BE2C (cell line): ENCODE results near the gene SYAP1.
"Not testable (repeated sequence)": the region's sequence is repeated elsewhere in the genome, so short reads cannot be mapped to it uniquely, and the experiment has no call there.

ENCODE experiments used
- DNase-seq: peaks from one replicate; pipeline ENCODE4 v3.0.0-alpha.2; 2020
- H3K27me3 ChIP-seq: fragments of 250-450 bp; sonication (Bioruptor Pico); 2 replicates; pipeline ENCODE4 v1.5.1; 2020; ENCODE audit warnings: mild to moderate bottlenecking
- H3K36me3 ChIP-seq: fragments of 250-450 bp; sonication (Bioruptor Pico); 2 replicates; pipeline ENCODE4 v1.5.1; 2020; ENCODE audit warnings: mild to moderate bottlenecking
- H3K4me1 ChIP-seq: fragments of 250-450 bp; sonication (Bioruptor Pico); 2 replicates; pipeline ENCODE4 v1.5.1; 2020
- H3K4me3 ChIP-seq: 2 replicates; pipeline ENCODE4 v1.5.1; 2011; ENCODE audit warnings: low read depth, low read length
- H3K9me3 ChIP-seq: fragments of 250-450 bp; sonication (Bioruptor Pico); 2 replicates; pipeline ENCODE4 v1.5.1; 2020
- TF ChIP-seq, protein P1 (sequence below): IDR thresholded peaks from 2 replicates; pipeline ENCODE4 v1.5.1; 2012; ENCODE audit warnings: mild to moderate bottlenecking, low read depth, low read length

The SYAP1 gene

DNA sequence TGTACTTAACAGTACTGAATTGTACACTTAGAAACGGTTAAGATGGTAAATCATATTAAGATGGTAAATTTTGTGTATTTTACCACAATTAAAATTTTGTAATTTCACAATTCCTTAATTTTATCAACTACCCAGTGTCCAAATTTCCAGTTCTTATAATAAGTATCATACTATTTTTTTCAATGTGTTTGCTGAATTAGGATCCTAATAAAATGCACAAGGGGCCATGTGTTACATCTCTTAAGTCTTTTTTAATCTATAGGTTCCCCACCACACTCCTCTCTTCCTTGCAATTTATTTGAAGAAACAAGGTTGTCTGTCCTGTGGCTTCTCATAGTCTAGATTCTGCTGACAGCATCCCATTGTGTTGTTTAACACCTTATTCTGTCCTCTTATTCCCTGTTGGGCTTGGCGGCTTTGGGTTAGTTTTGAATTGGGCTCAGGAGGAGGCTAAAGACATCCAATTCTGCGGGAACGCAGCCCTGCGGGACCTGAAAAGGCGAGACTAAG is 533 bp upstream of the SYAP1 start:
- Histone ChIP-seq H3K4me1 (no peaks in the 10 kb centered on the region), H3K36me3 (no peaks in the 10 kb centered on the region), H3K27me3 (no peaks in the 10 kb centered on the region), H3K9me3 (no peaks in the 10 kb centered on the region), H3K4me3 (peak overlapping the region; percentile 81)
- no peak for DNase-seq
- TF ChIP-seq, protein P1, sequence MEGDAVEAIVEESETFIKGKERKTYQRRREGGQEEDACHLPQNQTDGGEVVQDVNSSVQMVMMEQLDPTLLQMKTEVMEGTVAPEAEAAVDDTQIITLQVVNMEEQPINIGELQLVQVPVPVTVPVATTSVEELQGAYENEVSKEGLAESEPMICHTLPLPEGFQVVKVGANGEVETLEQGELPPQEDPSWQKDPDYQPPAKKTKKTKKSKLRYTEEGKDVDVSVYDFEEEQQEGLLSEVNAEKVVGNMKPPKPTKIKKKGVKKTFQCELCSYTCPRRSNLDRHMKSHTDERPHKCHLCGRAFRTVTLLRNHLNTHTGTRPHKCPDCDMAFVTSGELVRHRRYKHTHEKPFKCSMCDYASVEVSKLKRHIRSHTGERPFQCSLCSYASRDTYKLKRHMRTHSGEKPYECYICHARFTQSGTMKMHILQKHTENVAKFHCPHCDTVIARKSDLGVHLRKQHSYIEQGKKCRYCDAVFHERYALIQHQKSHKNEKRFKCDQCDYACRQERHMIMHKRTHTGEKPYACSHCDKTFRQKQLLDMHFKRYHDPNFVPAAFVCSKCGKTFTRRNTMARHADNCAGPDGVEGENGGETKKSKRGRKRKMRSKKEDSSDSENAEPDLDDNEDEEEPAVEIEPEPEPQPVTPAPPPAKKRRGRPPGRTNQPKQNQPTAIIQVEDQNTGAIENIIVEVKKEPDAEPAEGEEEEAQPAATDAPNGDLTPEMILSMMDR = no peak

DNA sequence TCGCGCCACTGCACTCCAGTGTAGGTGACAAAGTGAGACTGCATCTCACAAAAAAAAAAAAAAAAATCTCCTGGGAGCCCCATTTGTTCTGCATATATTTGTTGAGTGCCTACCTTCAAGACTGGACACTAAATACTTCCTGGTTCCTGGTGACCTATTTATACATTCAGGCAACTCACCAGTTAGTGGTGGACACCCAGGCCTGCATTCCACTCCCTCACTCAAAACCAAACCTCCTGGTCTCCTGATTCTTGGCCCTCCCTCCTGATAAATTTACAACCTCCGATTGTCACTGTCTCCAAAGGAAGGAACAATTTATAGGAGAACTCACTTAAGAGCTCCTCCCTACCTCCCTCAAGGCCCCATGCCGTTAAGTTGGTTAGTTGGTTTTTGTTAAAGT is 3.1 kb downstream of the SYAP1 start:
- TF ChIP-seq, protein P1 = no peak
- H3K9me3 ChIP-seq = no peaks in the 10 kb centered on the region
- no peak overlapping the region for H3K4me3 ChIP-seq
- DNase-seq = no peak
- no peaks in the 10 kb centered on the region for H3K36me3 ChIP-seq
- no peaks in the 10 kb centered on the region for H3K27me3 ChIP-seq
- H3K4me1 ChIP-seq = no peaks in the 10 kb centered on the region

DNA sequence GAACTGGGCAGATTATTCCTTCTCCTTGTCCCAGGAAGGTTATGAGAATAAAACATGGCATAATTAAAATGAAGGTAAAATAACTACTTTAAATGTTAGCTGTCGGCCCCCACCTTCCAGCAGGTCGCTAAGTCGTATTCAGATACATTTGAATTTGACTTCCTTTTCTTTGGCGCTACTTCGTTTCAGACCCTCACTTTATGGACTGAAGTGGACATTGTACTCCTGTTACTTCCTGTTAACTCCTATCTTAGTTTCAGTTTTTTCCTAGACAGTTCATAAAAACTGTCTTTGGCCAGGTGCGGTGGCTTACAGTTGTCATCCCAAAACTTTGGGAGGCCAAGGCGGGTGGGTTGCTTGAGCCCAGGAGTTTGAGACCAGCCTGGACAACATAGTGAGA is 5.7 kb downstream of the SYAP1 start:
- no peaks in the 10 kb centered on the region for H3K27me3 ChIP-seq
- no peaks in the 10 kb centered on the region for H3K4me1 ChIP-seq
- no peaks in the 10 kb centered on the region for H3K9me3 ChIP-seq
- H3K36me3 ChIP-seq = no peaks in the 10 kb centered on the region
- no peak for DNase-seq
- H3K4me3 ChIP-seq = no peak overlapping the region
- TF ChIP-seq, protein P1 = no peak

DNA sequence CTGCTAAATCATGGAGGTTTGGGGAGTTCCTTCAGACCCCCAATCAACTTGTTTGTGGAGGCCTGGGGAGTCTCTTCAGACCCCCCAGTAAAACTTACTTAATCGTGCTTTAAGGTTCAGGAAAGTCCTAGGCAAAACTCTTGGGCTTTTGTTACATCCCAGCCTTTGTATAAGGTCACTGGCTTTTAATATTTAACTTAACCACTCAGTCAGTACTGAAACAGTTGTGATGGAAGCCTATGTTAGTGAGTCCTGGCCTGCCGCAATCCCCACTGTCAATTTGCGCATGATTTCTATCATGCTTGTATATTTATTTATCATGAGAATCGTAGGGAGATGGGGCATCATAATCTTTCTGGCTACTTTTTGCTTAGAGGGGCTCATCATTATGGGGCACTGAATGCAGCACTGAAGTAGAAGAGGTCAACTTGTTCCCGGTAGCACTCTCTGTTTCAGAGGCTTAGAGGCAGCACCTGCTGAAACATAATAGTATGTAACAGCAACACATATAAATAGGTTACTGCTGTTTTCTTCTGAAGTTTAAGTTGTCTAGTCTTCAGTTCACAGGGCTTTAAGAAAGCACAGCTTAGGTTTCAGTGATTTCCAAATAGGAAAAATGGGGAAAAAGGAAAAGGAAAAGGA is 7.1 kb downstream of the SYAP1 start:
- not testable (repeated sequence) for H3K4me1 ChIP-seq, H3K27me3 ChIP-seq, H3K36me3 ChIP-seq, H3K4me3 ChIP-seq, DNase-seq, H3K9me3 ChIP-seq

DNA sequence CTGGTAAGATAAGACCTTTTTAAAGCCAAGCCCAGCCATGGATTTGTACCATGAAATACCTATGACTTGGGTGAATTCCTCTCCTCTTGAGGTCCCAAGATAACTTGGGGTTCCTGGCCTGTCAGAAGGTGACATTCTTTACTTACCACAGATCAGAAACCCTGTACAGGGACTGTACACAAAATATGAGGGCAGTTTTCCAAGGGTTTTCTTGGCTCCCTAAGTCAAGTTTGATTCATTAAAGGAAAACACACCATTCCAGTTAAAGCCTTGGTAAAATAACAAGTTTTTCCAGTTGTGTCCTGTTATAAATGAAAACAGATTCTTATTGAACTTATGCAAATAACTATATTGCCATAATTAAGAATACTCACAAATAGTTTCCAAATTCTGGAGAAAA is 8.2 kb downstream of the SYAP1 start:
- no peaks in the 10 kb centered on the region for H3K9me3 ChIP-seq
- H3K27me3 ChIP-seq = no peaks in the 10 kb centered on the region
- no peak for DNase-seq
- no peaks in the 10 kb centered on the region for H3K4me1 ChIP-seq
- no peaks in the 10 kb centered on the region for H3K36me3 ChIP-seq
- no peak overlapping the region for H3K4me3 ChIP-seq
- TF ChIP-seq, protein P1 = no peak

DNA sequence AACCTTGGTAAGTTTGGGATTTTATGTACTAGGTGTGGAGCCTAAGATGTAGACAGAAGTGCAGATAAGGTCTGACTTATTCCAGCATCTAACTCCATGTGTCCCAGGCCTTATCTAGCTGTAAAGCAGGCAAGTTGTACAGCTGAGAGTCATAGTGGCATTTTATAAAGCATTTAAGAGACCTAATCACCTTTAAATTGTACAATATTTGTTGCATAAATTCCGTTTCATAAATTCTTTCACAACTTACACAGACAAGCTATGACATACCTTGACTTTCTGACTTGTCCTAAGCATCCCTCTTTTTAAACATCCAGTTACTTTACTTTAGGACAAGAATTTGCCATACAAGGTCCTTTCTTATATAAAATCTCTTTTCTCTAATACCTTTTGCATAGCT is 11.0 kb downstream of the SYAP1 start:
- Histone ChIP-seq H3K4me1 (no peaks in the 10 kb centered on the region), H3K9me3 (no peaks in the 10 kb centered on the region), H3K36me3 (no peaks in the 10 kb centered on the region), H3K27me3 (no peaks in the 10 kb centered on the region), H3K4me3 (no peak overlapping the region)
- TF ChIP-seq, protein P1 = no peak
- no peak for DNase-seq

DNA sequence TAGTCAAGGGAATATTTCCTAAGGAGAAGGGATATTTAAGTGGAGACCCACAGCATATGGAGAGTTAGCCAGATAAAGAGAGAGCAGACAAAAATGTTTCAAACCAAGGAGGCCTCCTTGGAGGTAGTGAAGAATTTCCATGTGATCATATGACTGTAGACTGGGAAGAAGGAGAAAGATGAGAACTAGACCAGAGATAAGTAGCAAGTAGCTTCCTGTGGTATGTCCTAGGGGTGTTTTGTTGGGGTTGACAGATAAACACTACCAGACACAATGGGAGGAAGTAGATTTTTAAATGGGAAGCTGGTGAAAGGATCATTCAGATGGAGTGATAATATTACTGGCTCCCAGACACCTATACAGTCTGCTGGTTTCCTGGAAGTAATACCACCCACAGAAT is 13.6 kb downstream of the SYAP1 start:
- no peaks in the 10 kb centered on the region for H3K4me1 ChIP-seq
- no peak for DNase-seq
- no peaks in the 10 kb centered on the region for H3K27me3 ChIP-seq
- TF ChIP-seq, protein P1 = no peak
- H3K4me3 ChIP-seq = no peak overlapping the region
- peaks cover 9% of the 10 kb centered on the region for H3K36me3 ChIP-seq
- H3K9me3 ChIP-seq = no peaks in the 10 kb centered on the region
